Upper lobe of left lung (tissue), 6 donors: ENCODE measurements around the gene ZFP36L2. TPM values are rescaled to one million over a fixed set of nuclear protein-coding genes. Genes with fewer than 3 reads are reported as not detected.

ENCODE experiments used
- ATAC-seq, 2 donors: fragments of 200-7000 bp; cut with Tn5 transposase; one replicate each; pipeline ENCODE4 v1.9.1; 2022; ENCODE audit warnings: mild to moderate bottlenecking in 2 of 2, moderate library complexity in 2 of 2; ENCODE audit not compliant: low FRiP score in 2 of 2
- DNase-seq, 2 donors: peaks; one replicate each; pipeline ENCODE4 v3.0.0-alpha.2; 2019 to 2020
- H3K27ac ChIP-seq, 4 donors: fragments of 200-600 bp; sonication (generic); one replicate each; pipeline ENCODE4 v1.5.1; 2016 to 2019
- H3K27me3 ChIP-seq, 4 donors: fragments of 200-600 bp; sonication (generic); one replicate each; pipeline ENCODE4 v1.5.1; 2017 to 2019
- H3K36me3 ChIP-seq, 4 donors: fragments of 200-600 bp; sonication (generic); one replicate each; pipeline ENCODE4 v1.5.1; 2016 to 2019
- H3K4me1 ChIP-seq, 4 donors: fragments of 200-600 bp; sonication (generic); one replicate each; pipeline ENCODE4 v1.5.1; 2018 to 2019
- H3K4me3 ChIP-seq, 4 donors: fragments of 200-600 bp; sonication (generic); one replicate each; pipeline ENCODE4 v1.5.1; 2017 to 2019; ENCODE audit warnings: mild to moderate bottlenecking in 2 of 4, moderate library complexity in 1 of 4
- H3K9me3 ChIP-seq, 4 donors: fragments of 200-600 bp; sonication (generic); one replicate each; pipeline ENCODE4 v1.5.1; 2018 to 2019
- EP300 ChIP-seq, 4 donors: sonication (generic); formaldehyde crosslinking; IDR thresholded peaks; one replicate each; pipeline ENCODE4 v1.5.1; 2017; ENCODE audit warnings: antibody characterized with exemption in 4 of 4, control low read depth in 2 of 4
- POLR2A ChIP-seq, 4 donors: fragments of 450-650 bp; IDR thresholded peaks; one replicate each; pipeline ENCODE4 v1.5.1; 2016 to 2017; ENCODE audit warnings: antibody characterized with exemption in 4 of 4, mild to moderate bottlenecking in 2 of 4
- POLR2AphosphoS5 ChIP-seq, 2 donors: sonication (generic); formaldehyde crosslinking; IDR thresholded peaks; one replicate each; pipeline ENCODE4 v1.5.1; 2017; ENCODE audit warnings: antibody characterized with exemption in 2 of 2
- whole genome bisulfite sequencing, 2 donors: methylation state at CpG; one replicate each; pipeline ENCODE4 v1.1.5; 2017 to 2018; 5-methylcytosine and 5-hydroxymethylcytosine counted together
- total RNA-seq, 6 donors: library from RNA; depleted of rRNA in 4 of 6; stranded (reverse); fragments of >200 nt in 4 of 6; gene quantifications; one replicate each; pipeline versions ENCODE4 v1.1.0 to v1.2.1, GENCODE V29; 2016 to 2021
- TF ChIP-seq, protein P1 (sequence below), 6 experiments: fragments of 450-650 bp in 4 of 6; fragments of 200-600 bp in 2 of 6; sonication (generic) in 2 of 6; IDR thresholded peaks; one replicate each; pipeline ENCODE4 v1.5.1; 2016 to 2019; ENCODE audit warnings: antibody characterized with exemption in 6 of 6
- donor health status: DM: no; HTN: no; CAD: no; lungs with moderate emphysema.
- donor health status: DM: no; HTN: yes; CAD: no; lungs with severe emphysema.

Gene ZFP36L2
- total RNA-seq, 6 donors from 2014 or later: 65.4 to 180 (median 127) TPM

DNA sequence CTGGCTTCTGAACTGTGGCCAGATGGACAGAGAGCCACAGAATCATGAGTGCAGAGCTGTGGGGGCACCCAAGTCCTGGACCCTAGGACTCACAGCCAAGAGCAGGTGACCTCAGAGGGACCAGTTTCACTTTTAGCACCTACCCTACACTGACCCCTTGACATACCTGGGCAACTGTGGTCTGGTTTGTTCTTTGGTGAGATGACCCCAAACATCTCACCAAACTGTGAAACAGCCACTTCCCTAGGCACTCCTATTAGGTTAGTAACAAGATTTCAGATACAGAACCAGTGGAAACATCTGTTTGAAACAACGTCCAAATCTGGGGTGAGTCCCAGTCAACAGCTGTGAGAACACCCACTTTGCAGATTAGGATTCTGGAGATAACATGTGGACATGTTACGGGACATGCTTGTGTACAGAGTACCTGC lies 1.9 kb upstream of the ZFP36L2 start:
- 36 to 38% methylated on average over 2 of the region's 2 CpGs for WGBS, 2 donors
- ATAC-seq: no peak
- peaks cover 0 to 3% (median 0%) of the 10 kb centered on the region in 4 donors for H3K27me3 ChIP-seq

DNA sequence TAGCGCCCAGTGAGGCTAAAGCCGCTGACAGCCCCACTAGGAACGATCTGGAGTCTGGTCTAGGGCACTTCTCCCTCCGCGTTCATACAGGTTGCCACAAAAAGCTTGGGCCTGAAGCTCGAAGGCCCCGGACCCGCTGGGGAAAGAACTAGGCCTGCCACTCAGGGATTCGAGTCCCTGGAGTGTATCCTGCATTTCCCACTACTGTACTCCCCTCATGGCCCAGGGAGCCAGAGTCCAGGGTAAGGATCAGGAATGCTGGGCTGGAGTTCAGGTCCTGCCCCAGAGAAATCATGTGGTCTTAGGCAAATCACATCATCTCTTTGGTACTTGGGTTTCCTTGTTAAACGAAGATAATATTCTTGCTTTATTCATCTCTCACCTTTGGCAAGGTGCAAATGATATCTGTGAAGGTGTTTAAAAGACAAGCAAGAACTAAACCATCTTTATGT lies 1.4 kb upstream of the ZFP36L2 start:
- no peak for ATAC-seq
- DNase-seq: no peak
- Histone ChIP-seq H3K4me3 (peak overlapping the region in 3 of 4 donors; percentile 72 to 85 (median 82)), H3K9me3 (no peaks in the 10 kb centered on the region), H3K4me1 (peaks cover 25 to 47% (median 28%) of the 10 kb centered on the region in 4 donors), H3K27ac (peak overlapping the region; percentile 99 to 100 (median 99)), H3K36me3 (peaks cover 6 to 36% (median 22%) of the 10 kb centered on the region in 4 donors), H3K27me3 (peaks cover 0 to 3% (median 0%) of the 10 kb centered on the region in 4 donors)
- TF ChIP-seq, protein P1, sequence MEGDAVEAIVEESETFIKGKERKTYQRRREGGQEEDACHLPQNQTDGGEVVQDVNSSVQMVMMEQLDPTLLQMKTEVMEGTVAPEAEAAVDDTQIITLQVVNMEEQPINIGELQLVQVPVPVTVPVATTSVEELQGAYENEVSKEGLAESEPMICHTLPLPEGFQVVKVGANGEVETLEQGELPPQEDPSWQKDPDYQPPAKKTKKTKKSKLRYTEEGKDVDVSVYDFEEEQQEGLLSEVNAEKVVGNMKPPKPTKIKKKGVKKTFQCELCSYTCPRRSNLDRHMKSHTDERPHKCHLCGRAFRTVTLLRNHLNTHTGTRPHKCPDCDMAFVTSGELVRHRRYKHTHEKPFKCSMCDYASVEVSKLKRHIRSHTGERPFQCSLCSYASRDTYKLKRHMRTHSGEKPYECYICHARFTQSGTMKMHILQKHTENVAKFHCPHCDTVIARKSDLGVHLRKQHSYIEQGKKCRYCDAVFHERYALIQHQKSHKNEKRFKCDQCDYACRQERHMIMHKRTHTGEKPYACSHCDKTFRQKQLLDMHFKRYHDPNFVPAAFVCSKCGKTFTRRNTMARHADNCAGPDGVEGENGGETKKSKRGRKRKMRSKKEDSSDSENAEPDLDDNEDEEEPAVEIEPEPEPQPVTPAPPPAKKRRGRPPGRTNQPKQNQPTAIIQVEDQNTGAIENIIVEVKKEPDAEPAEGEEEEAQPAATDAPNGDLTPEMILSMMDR (IDR thresholded peaks at IDR 0.05): peak in 1 of 6 experiments; percentile 66
- TF ChIP-seq EP300 (IDR thresholded peaks at IDR 0.05) (no peak), POLR2AphosphoS5 (IDR thresholded peaks at IDR 0.05) (no peak), POLR2A (IDR thresholded peaks at IDR 0.05) (no peak)
- 3 to 47% methylated on average over 1 to 10 of the region's 10 CpGs for WGBS, 2 donors

More for the DNA sequence above, 1.9 kb upstream of the ZFP36L2 start:
- H3K4me3 ChIP-seq: peak overlapping the region in 2 of 4 donors; percentile 72 to 85
- peak overlapping the region; percentile 99 to 100 (median 99) for H3K27ac ChIP-seq
- TF ChIP-seq POLR2AphosphoS5 (IDR thresholded peaks at IDR 0.05) (no peak), POLR2A (IDR thresholded peaks at IDR 0.05) (no peak), EP300 (IDR thresholded peaks at IDR 0.05) (no peak)
- TF ChIP-seq, protein P1 (IDR thresholded peaks at IDR 0.05): no peak
- no peak for DNase-seq
- peaks cover 5 to 31% (median 21%) of the 10 kb centered on the region in 4 donors for H3K36me3 ChIP-seq
- H3K4me1 ChIP-seq: peaks cover 21 to 46% (median 26%) of the 10 kb centered on the region in 4 donors
- no peaks in the 10 kb centered on the region for H3K9me3 ChIP-seq

DNA sequence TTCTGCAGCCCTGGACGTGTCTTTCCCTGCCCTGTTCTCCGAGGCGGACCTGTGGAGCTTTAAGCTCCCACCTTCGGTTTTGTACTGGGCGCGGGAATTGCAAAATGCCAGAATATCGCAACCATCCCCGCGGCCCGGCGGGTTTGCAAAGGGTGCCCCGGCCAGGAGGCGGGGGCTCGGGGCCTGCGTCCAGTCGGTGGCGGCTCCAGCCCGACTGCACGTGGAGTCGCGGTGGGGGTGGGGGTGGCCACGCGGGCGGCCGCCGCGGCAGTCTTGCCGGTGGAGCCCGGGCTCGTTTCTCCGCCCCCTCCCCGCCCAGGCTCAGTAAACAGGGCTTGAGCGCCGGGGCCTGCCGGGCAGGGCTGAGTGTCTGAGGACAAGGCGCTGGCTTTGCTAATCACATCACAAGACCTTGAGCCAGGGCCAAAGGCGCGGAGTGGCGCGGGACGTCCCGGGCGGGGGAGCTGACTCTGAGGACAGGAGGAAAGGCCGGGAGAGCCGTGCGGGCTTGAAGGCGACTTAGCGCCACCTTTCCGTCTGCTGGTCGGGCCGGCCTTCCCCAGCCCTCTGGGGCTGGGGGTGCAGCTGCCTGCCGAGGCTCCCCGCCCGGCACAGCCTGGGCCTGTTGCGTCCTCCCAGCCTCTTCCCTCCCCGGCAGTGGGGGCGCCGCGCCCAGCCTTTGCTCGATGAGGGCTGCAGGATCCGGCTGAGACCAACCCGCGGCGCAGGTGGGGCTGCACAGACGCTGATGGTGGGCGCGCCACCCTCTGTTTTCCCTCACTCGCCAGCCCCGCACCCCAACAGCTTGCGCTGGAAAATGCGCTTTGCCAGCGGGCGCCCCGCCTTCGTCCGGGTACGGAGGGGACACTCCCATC lies 786 bp upstream of the ZFP36L2 start:
- DNase-seq (peak; percentile 96 to 97), ATAC-seq (peak; percentile 76 to 86)
- H3K4me1 ChIP-seq: peaks cover 29 to 52% (median 34%) of the 10 kb centered on the region in 4 donors
- 0 to 2% methylated on average over 10 to 51 of the region's 77 CpGs for WGBS, 2 donors
- H3K36me3 ChIP-seq: peaks cover 6 to 42% (median 20%) of the 10 kb centered on the region in 4 donors
- H3K9me3 ChIP-seq: no peaks in the 10 kb centered on the region
- peak overlapping the region; percentile 99 to 100 (median 99) for H3K27ac ChIP-seq
- peaks cover 0 to 3% (median 0%) of the 10 kb centered on the region in 4 donors for H3K27me3 ChIP-seq
- TF ChIP-seq POLR2AphosphoS5 (IDR thresholded peaks at IDR 0.05): peak; percentile 62 to 89
- TF ChIP-seq, protein P1 (IDR thresholded peaks at IDR 0.05): peak in 4 of 6 experiments; percentile 45 to 82 (median 54)
- peak in 2 of 4 donors; percentile 22 to 94 for TF ChIP-seq EP300 (IDR thresholded peaks at IDR 0.05)
- TF ChIP-seq POLR2A (IDR thresholded peaks at IDR 0.05): peak; percentile 34 to 60 (median 46)
- H3K4me3 ChIP-seq: peak overlapping the region; percentile 47 to 85 (median 77)

DNA sequence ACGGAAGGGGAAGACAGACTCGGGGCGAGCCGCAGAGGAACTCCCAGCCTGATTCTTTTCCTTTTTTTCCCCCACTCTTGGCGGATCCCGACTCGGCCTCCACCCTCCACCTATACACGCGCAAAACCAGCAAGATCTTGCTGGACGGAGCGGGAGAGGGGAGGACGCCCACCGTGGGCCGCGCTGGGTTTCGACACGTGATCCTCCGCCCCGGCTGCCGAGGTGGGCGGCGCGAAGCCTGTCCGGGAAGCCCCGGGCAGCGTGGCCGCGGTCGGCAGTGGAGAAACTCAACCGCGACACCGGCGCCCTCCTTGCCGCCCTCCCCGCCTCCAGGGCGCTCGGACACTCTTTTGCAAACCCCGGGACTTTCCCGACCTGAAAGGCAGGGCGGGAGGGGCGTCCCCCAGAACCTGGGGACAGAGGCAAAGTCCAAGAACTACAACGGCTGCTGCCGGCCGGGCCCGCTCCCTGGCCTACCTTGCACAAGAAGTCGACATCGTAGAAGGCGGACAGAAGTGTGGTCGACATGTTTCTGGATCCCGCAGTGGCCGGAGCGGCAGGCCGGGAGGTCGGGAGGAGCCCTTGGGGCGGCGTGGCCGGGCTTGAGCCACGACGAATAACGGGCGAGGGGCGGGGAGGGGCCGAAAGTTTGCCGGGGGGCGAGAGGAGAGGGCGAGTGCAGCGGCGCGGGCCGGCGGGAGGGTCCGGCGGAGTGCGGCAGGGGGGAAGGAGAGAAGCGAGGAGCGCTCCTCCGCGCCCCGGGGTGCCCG lies 433 bp downstream of the ZFP36L2 start:
- Histone ChIP-seq H3K27me3 (peaks cover 0 to 3% (median 0%) of the 10 kb centered on the region in 4 donors), H3K4me1 (peaks cover 36 to 64% (median 46%) of the 10 kb centered on the region in 4 donors), H3K27ac (peak overlapping the region; percentile 99 to 100 (median 99)), H3K9me3 (no peaks in the 10 kb centered on the region), H3K4me3 (peak overlapping the region; percentile 72 to 85 (median 82)), H3K36me3 (peaks cover 6 to 39% (median 20%) of the 10 kb centered on the region in 4 donors)
- WGBS, 2 donors: 0 to 1% methylated on average over 26 to 68 of the region's 80 CpGs
- TF ChIP-seq POLR2AphosphoS5 (IDR thresholded peaks at IDR 0.05): peak; percentile 25 to 56
- TF ChIP-seq, protein P1 (IDR thresholded peaks at IDR 0.05): no peak
- TF ChIP-seq EP300 (IDR thresholded peaks at IDR 0.05): no peak
- TF ChIP-seq POLR2A (IDR thresholded peaks at IDR 0.05): peak in 1 of 4 donors; percentile 46
- DNase-seq (peak; percentile 79 to 94), ATAC-seq (peak; percentile 2 to 17)
